ENCODE data around the gene PIK3R5. TPM values are rescaled to one million over a fixed set of nuclear protein-coding genes. Genes with fewer than 3 reads are reported as not detected.

Gene PIK3R5
- total RNA-seq, 1 donor from 2014 or later: 0.29 TPM

GRCh38 chr17:8844229-8845218 lies 121.0 kb downstream of the PIK3R5 start:
- Mint-ChIP-seq H3K27me3 (no peaks in the 10 kb centered on the region), H3K36me3 (no peaks in the 10 kb centered on the region), H3K4me3 (no peak overlapping the region), H3K9me3 (peaks cover 8% of the 10 kb centered on the region), H3K4me1 (ENCODE audit: unreplicated experiment) (peaks cover 4% of the 10 kb centered on the region), H3K27ac (no peak overlapping the region)
- TF ChIP-seq, protein P1, sequence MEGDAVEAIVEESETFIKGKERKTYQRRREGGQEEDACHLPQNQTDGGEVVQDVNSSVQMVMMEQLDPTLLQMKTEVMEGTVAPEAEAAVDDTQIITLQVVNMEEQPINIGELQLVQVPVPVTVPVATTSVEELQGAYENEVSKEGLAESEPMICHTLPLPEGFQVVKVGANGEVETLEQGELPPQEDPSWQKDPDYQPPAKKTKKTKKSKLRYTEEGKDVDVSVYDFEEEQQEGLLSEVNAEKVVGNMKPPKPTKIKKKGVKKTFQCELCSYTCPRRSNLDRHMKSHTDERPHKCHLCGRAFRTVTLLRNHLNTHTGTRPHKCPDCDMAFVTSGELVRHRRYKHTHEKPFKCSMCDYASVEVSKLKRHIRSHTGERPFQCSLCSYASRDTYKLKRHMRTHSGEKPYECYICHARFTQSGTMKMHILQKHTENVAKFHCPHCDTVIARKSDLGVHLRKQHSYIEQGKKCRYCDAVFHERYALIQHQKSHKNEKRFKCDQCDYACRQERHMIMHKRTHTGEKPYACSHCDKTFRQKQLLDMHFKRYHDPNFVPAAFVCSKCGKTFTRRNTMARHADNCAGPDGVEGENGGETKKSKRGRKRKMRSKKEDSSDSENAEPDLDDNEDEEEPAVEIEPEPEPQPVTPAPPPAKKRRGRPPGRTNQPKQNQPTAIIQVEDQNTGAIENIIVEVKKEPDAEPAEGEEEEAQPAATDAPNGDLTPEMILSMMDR (conservative IDR thresholded peaks at IDR 0.05): no peak
- no peak for DNase-seq (ENCODE audit: extremely low spot score, unreplicated experiment)

DNA sequence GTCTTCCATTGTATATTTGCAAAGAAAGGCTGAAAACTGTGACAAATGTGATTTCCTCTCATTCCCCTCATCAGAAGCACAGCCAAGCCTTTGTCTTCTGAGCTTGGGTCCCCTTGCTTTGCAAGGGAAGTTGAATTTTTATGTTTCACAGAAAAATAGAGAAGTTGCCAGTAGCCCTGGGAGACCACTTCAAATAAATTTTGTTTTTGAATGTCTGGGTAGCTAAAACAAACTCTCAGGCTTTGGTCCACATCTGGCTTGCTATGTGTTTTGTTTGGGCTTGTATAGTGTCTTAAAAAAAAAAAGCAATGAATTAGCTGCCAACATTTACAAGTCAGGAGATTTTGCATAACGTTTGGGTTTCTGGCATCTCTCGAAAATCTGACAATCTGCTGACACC lies 122.2 kb downstream of the PIK3R5 start:
- Mint-ChIP-seq H3K4me1 (ENCODE audit: unreplicated experiment) (peaks cover 4% of the 10 kb centered on the region), H3K27me3 (no peaks in the 10 kb centered on the region), H3K4me3 (no peak overlapping the region), H3K36me3 (no peaks in the 10 kb centered on the region), H3K9me3 (peaks cover 8% of the 10 kb centered on the region), H3K27ac (no peak overlapping the region)
- no peak for DNase-seq (ENCODE audit: extremely low spot score, unreplicated experiment)
- TF ChIP-seq, protein P1 (conservative IDR thresholded peaks at IDR 0.05): no peak

GRCh38 chr17:8841844-8842243 lies 123.7 kb downstream of the PIK3R5 start:
- Mint-ChIP-seq H3K27ac (no peak overlapping the region), H3K27me3 (peaks cover 11% of the 10 kb centered on the region), H3K9me3 (peaks cover 8% of the 10 kb centered on the region), H3K4me1 (ENCODE audit: unreplicated experiment) (peaks cover 10% of the 10 kb centered on the region), H3K36me3 (no peaks in the 10 kb centered on the region), H3K4me3 (no peak overlapping the region)
- no peak for DNase-seq (ENCODE audit: extremely low spot score, unreplicated experiment)
- TF ChIP-seq, protein P1 (conservative IDR thresholded peaks at IDR 0.05): no peak

GRCh38 chr17:8839410-8839935 lies 126.0 kb downstream of the PIK3R5 start:
- no peak for DNase-seq (ENCODE audit: extremely low spot score, unreplicated experiment)
- Mint-ChIP-seq H3K4me3 (no peak overlapping the region), H3K27ac (no peak overlapping the region), H3K9me3 (no peaks in the 10 kb centered on the region), H3K4me1 (ENCODE audit: unreplicated experiment) (peaks cover 10% of the 10 kb centered on the region), H3K27me3 (peaks cover 15% of the 10 kb centered on the region), H3K36me3 (no peaks in the 10 kb centered on the region)
- TF ChIP-seq, protein P1 (conservative IDR thresholded peaks at IDR 0.05): no peak

DNA sequence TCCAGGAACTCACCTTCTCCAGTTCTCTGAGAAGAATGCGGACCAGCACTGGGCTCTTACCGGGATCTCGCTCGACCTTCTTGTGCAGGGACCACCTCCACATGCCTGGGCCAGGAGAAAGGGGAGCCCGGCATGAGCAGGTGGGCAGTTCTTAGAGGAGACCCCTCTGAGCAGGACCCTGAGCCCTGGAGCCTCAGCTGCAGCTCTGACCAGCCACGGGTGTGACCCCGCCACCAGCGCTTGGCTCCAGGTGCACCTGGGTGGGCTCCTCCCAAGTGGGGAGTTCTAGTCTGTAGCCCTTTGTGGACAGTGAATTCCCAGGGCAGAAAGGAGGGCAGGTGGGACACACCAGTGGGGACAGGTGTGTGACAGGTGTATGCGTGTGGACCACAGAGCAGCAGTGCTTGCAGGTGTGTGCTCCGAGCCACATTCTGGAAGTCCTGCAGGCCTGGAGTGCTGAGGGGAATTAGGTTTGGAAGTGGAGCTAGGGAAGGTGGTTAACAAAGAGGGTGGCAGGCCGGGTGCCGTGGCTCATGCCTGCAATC lies 126.9 kb downstream of the PIK3R5 start:
- Mint-ChIP-seq H3K4me3 (no peak overlapping the region), H3K36me3 (no peaks in the 10 kb centered on the region), H3K27me3 (peaks cover 15% of the 10 kb centered on the region)

More for the DNA sequence above, 126.9 kb downstream of the PIK3R5 start:
- TF ChIP-seq, protein P1 (conservative IDR thresholded peaks at IDR 0.05): no peak
- no peak for DNase-seq (ENCODE audit: extremely low spot score, unreplicated experiment)
- Mint-ChIP-seq H3K27ac (no peak overlapping the region), H3K4me1 (ENCODE audit: unreplicated experiment) (peaks cover 10% of the 10 kb centered on the region), H3K9me3 (no peaks in the 10 kb centered on the region)
